ENCODE results near the gene NOC2L.
"Not testable (repeated sequence)": the region's sequence is repeated elsewhere in the genome, so short reads cannot be mapped to it uniquely, and the experiment has no call there.

The NOC2L gene

DNA sequence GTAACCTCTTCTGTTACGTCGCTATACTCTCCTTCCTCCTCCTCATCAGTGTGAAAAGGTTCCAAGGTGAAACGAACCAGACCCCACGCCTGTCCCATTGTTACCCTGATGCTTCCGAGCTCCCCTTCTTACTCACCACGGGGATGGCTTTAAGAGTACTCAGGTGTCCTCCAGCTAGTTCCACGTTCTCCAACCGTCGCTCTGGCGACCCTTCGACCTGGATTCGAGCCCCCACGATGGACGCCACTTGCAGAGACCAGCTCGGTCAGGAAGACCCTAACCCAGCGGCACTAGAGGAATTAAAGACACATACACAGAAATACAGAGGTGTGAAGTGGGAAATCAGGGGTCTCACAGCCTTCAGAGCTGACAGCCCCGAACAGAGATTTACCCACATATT is 61.1 kb downstream of the NOC2L start:
- DNase-seq, result not testable (repeated sequence)

- no peak for DNase-seq
Measured at GRCh38 chr1:897226-897625, 61.8 kb downstream of the NOC2L start.

All from NCI-H524 treated with DMSO at 0.1 percent for 48 hours (cell line).